Measurements from ENCODE around the gene KRTCAP2.
"Not testable (repeated sequence)": the region's sequence is repeated elsewhere in the genome, so short reads cannot be mapped to it uniquely, and the experiment has no call there.

KRTCAP2 gene

DNA sequence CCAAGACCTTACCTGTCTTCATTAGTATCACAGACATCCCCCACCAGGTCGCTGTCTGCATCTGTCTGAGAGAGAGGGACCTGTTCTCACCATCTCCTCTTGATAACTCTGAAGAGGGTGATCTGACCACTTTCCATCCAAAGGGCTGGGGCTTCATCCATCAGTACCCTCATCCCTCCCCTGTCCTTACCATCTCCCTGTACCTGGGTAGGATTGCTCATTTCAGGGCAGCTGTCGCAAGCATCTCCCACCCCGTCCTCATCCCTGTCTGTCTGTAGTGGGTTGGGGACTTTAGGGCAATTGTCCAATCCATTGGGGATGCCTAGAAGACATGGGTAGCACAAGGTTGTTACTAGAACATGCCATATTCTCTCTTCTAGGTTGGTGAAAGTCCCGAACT lies 26.7 kb upstream of the KRTCAP2 start:
- no peak for DNase-seq (ENCODE audit: low read depth in 2 of 2)

DNA sequence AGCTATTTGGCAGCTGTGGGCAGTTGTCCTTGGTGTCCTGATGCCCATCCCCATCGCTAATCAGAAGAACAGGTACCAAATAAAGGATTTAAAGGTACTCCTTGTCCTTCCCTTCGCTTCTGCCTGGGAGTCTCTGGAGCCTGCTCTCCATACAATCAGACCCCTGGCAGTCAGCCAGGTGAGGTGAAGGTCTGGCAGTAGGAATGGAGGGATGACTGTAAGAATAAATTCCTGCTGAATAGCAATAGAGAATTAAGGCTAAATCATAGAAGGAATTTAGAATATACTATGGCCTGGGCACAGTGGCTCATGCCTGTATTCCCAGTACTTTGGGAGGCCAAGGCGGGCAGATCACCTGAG lies 25.4 kb upstream of the KRTCAP2 start:
- no peak for DNase-seq (ENCODE audit: low read depth in 2 of 2)

DNA sequence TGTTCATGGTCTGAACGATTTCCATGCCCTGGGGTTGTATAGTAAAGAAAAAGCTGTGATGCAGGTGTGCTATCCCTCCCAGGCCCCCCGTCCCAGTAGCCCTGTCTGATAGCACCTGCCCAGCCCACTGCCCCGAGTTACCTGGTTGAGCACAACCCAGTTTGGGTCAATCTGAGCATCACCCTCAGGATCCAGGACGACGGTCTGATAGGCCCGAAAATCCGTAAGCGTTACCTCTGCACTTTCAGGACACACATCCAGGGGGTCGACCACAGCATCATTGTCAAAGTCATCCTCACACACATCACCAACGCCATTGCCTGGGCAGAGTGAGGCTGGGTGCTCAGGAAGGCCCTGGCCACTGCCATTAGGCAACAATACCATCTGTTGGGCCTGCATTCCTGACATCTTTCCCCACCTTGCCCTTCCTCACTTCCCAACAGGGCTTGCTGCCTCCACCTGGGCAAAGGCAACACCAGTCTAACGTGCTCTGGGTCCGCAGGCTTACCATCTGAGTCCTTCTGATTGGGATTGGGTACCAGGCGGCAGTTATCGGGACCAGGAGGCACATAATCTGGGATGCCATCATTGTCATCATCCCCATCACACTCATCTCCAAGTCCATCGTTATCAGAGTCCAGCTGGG lies 24.9 kb upstream of the KRTCAP2 start:
- no peak for DNase-seq (ENCODE audit: low read depth in 2 of 2)

DNA sequence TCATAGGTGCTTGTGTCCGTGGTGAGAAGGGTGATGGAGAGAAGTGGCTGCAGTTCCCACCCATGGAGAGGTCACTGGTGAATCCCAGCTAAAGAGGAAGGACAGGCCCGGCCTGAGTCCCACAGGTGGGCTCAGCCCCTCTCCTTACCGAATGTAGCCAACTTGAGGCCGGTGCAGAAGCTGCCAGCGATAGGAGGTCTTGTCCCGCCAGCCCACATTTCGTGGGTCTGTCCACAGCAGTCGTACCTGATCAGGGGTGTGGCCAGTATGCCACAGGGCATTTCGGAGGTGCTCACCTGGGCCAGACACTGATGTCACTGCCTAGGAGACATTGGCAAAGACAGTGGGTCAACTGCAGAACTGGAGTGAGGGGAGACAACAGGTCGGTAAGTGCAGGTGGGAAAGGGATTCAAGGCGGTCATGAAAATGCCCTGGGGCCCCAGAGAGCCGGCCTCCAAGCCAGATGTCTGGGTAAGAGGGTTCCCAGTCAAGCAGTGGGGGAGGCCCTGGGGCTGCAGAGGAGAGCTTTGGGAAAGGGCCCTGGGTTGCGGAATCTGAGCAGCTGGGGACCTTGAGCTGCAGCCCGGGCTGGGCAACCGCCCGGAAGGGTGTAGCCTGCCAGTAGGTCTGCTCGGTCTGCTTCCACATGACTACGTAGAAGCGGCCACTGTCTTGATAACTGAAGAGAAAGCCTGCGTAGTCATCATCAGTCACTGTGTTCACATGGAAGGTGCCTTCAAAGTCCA lies 24.0 kb upstream of the KRTCAP2 start:
- no peak for DNase-seq (ENCODE audit: low read depth in 2 of 2)

DNA sequence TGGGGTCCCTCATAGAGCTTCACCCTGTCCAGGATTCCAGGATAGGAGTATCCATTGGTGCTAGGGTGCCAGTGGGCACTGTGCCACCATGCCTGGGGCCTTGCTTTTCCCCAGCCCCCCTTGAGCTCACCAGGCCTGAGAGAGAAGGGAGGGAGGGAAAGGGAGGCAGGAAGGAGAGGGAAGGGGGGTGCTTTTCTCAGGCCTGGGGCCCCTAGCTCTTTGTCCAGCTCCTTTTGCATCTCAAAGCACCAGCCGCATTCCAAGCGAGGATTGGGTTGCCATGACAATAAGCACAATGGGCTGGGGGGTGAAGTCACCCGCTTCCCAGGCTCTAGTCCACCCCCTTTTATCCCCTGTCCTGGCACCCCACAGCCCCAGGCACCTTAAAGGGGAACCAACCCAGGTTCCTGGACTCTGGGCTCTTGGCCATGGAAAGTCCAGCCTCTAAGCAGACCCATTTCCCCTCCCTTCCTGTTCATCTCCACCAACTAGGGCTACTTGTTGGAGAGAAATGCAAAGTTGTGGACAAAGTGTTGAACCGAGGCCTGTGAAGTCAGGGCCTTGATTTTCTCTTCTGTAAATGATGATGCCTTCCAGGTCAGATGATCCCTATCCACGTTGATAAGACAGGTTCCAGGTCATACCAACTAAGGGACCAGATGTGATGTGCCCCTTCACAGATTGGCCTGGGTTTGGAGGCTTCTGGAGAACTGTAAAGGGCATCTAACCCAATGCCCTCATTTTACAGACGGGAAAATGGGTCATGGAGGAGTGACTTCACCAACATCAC lies 23.2 kb upstream of the KRTCAP2 start:
- no peak for DNase-seq (ENCODE audit: low read depth in 2 of 2)

GRCh38 chr1:155195201-155196102 lies 22.3 kb upstream of the KRTCAP2 start:
- no peak for DNase-seq (ENCODE audit: low read depth in 2 of 2)

DNA sequence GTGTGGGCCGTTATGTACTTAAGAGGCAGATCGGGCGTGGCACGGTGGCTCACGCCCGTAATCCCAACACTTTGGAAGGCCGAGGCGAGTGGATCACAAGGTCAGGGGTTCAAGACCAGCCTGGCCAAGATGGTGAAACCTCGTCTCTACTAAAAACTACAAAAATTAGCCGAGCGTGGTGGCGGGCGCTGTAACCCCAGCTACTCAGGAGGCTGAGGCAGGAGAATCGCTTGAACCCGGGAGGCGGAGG lies 20.8 kb upstream of the KRTCAP2 start:
- DNase-seq (ENCODE audit: low read depth in 2 of 2), result not testable (repeated sequence)

DNA sequence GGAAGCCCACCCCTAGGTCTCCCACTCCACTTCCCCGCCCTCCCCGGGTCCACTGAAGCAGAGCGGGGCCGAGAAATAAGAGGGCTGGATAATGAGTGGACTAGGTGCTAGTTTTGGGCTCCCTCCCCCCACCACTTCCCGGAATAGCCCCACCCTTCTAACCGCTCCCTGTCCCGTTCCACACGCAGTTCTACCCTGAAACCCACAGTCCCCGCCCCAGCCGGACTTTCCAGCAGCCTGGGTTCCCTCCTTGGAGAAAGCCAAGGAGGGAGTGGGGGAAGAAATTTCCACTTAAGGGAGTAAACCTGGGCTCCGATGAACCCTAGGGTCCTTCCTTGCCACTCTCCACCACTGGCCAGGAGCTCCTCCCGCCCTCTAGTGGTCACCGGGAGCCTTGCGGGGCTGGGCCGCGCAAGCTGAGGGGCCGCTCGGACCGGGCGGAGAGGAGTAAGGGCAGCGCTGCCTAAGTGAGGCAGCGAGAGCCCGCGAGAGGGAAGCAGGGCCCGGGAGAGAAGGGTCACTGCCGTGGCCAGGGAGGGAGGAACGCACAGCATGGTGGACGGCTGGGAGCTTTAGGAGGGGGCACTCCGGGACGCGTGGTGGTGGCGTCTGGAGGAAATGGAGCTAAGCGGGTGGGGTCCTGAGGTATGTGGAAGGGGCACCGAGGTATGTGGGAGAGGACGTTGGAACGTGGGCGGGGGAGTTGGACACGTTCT lies 20.3 kb upstream of the KRTCAP2 start:
- peak; percentile 78 to 79 for DNase-seq (ENCODE audit: low read depth in 2 of 2)

DNA sequence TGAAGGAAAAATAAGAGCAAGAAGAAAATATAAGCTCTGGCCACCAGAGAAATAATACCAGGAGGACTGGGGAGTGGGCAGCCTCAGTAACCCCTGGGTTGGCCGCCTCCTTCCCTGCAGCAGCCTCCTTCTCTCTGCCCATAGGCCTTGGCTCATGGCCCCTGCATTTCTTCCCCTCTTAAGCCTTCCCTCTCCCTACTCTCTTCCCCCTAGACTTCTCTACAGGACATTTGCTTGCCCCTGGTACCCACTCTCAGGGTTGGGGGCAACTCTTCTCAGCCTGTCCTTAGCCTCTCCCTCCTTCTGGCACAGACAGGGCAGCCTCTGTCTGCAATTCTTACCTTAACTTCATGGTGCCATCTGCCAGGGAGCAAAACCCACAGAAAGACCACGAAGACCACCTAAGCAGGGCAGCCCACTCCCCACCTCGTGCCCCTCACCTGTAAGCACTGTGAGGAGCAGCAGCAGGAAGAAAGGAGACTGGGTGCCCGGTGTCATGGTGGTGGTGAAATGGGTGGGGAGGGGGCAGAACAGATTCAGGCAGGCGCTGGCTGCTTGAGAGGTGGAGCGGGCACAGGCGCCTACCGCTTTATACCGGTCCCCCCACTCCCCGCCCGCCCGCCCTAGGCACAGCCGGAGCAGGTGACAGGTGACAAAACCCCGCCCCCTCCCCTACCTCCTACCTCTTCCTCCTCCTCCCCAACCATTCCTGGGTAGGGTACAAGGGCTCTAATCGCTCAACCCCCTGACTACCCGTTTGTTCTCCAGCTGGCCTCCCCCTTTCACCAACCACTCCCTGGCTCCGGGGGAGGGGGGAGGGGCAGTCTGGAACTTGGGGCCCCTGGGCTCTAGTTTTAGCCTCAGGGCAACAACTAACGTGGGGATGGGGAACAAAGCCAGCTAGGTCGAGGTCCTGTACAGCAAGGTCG lies 19.5 kb upstream of the KRTCAP2 start:
- DNase-seq (ENCODE audit: low read depth in 2 of 2), result no peak

GRCh38 chr1:155191904-155192303 lies 18.8 kb upstream of the KRTCAP2 start:
- DNase-seq (ENCODE audit: low read depth in 2 of 2), result no peak

DNA sequence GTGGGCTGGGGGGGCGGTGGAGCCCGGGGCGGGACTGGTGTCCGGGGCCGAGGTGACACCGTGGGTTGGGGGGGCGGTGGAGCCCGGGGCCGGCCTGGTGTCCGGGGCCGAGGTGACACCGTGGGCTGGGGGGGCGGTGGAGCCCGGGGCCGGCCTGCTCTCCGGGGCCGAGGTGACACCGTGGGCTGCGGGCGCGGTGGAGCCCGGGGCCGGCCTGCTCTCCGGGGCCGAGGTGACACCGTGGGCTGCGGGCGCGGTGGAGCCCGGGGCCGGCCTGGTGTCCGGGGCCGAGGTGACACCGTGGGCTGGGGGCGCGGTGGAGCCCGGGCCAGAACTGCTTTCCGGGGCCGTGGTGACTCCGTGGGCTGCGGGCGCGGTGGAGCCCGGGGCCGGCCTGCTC lies 16.8 kb upstream of the KRTCAP2 start:
- not testable (repeated sequence) for DNase-seq (ENCODE audit: low read depth in 2 of 2)

GRCh38 chr1:155188268-155188667 lies 15.2 kb upstream of the KRTCAP2 start:
- no peak for DNase-seq (ENCODE audit: low read depth in 2 of 2)

DNA sequence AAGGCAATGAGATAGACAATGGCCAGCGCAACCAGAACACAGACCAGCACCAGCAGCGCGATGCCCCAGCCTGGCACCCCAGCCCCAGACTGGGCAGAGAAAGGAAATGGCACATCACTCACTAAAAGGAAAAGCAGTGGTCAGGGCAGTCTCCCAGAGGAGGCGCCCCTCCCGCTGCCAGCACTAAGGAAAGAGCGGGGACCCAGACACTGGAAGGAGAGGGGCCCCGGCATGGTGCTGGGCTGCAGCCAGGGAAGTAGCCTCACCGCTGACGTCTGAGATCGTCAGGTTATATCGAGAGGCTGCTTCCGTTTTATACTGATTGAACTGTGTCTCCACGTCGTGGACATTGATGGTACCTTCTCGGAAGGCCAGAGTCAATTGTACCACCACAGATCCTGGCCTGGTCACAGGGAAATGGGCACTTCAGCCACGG lies 14.4 kb upstream of the KRTCAP2 start:
- DNase-seq (ENCODE audit: low read depth in 2 of 2), result no peak

DNA sequence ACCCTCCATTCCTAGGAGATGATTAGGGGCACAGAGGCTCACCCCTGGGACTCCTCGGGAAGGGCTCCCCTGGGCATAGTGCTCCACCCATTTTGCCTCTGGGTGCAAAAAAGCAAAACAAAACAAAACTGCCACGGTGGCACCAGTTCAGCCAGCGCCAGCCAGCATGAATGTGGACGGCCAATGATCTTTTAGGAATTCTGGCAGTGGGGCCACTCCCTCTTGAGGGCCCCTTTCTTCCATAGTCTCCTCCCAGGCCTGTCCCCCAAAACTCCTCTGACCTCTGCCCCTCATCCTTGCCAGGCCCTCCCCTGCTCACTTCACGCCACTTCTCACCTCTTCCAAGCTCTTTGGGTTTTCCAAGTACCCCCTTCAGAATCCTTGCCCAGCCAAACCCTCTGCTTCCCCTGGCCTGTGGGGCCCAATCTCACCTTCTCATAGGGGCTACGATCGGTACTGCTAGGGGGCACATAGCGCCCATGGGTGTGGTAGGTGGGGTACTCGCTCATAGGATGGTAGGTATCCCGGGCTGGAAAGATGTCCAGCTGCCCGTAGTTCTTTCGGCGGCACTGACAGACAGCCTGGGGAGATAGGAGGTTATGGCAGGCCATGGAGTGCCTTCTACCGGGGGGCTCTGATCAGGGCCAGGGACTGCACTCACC lies 13.8 kb upstream of the KRTCAP2 start:
- no peak for DNase-seq (ENCODE audit: low read depth in 2 of 2)

DNA sequence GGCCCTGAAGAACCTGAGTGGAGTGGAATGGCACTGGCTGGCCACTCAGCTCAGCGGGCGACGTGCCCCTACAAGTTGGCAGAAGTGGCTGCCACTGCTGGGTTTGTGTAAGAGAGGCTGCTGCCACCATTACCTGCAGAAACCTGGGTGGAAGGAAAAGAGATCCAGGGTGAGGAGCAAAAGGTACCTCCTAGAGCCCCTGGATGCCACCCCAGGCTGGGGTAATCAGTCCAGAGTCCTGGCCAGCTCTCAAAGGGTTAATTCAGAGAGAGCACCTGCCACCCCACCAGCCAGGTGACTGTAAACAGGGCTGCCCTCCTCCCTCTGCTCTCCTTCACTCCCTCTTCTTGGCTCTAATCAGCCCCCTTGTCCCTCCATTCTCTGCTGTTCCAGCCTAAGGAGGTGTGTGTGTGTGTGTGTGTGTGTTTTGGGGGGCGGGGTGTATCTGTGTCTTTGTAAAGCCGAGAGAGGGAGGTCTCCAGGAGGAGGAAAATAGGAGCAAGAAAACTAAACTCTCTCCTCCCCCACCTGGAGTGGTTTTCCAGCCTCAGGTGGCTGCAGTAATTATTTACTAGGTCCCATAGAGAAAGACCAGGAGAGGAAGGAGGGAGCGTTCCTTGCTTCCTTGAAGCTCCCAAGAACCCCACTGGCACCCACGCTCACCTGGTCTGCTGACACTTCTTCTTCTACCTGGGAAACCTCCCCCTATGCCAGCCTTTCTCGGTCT lies 13.1 kb upstream of the KRTCAP2 start:
- DNase-seq (ENCODE audit: low read depth in 2 of 2), result no peak

DNA sequence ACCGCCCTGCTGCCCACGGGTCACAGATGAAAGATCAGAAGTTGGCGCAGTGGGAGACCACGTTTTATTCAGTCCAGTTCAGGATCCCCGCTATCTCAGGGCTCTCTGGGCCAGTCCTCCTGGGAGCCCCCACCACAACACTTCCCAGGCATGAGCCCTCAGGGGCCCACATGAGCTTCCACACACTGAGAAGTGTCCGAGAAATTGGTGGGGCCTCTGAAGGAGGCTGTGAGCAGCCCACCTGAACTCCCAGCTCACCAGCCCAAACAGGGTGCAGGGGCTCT lies 12.6 kb upstream of the KRTCAP2 start:
- DNase-seq (ENCODE audit: low read depth in 2 of 2), result no peak

GRCh38 chr1:155184835-155185782 lies 12.0 kb upstream of the KRTCAP2 start:
- no peak for DNase-seq (ENCODE audit: low read depth in 2 of 2)

- no peak for DNase-seq (ENCODE audit: low read depth in 2 of 2)
These were observed 11.3 kb upstream of the KRTCAP2 start for GRCh38 chr1:155184351-155184811.

All from fibroblast of skin of left biceps (primary cell).